HG02852 (cell line): ENCODE data around the gene HSF2BP.
"Not testable (repeated sequence)": the region's sequence is repeated elsewhere in the genome, so short reads cannot be mapped to it uniquely, and the experiment has no call there.

Experiments used
- ATAC-seq: cut with Tn5 transposase; IDR thresholded peaks from one replicate; pipeline ENCODE4 v1.9.1; 2021; ENCODE audit warnings: mild to moderate bottlenecking, moderate library complexity; ENCODE audit not compliant: unreplicated experiment

The HSF2BP gene

GRCh38 chr21:43570195-43570594 is 89.1 kb downstream of the HSF2BP start:
- not testable (repeated sequence) for ATAC-seq

DNA sequence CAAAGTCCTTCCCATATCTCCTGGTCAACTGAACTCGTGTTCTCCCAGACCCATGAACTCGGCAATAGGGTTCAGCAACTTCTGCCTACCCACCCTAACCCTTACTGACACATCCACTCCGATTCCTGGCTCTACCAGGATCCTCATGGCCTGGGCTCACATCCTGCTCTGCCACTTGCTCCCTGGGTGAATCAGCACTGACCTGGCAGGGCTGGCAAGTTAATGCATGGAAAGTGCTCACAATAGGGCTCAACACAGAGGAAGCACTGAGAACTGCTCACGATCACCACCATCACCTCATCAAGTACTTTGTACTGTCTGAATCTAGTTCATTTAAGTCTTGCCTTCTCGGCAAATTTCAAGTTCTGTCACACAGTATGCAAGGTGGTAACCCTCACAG is 96.8 kb downstream of the HSF2BP start:
- ATAC-seq = not testable (repeated sequence)

DNA sequence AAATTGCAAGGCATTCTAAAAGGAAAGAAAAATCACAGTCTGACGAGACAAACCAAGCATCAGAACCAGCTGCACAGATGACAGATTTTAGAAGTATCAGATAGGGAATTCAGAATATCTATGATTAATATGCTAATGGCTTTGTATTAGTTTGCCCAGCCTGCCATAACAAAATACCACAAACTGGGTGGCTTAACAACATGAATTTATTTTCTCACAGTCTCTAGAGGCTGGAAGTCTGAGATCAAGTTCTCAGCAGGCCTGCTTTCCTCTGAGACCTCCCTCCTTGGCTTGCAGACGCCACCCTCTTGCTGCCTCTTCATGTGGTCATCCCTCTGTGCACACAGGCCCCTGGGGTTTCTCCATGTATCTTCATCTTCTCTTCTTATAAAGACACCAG is 118.7 kb downstream of the HSF2BP start:
- not testable (repeated sequence) for ATAC-seq

DNA sequence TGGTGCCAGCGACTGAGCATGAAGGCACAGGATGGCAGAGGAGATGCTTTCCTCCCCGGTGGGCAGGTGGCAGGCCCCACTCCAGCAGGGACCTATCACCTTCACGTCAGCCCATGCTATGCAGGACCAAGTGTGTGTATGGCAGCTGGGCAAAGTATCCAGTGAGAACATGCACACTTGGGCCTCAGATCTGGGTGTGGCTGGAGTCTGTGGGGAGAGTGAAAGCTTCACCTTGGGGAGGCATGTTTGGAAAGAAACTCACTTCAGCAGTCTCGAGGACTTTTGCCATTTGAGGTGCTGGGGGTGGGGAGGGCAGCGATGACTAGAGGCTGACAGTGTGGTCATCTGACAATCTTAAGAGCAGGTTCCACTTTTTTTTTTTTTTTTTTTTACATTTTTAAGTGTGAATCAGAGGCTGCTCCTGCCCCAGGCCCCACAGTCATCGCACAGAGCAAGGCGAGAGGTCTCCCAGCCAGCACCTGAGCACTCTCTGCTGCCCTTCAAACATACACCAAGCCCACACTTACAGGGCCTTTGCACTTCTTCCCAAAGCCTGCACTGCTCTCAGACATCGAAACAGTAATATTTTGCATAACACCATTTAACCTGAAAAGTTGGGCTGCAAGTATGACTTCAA is 136.7 kb downstream of the HSF2BP start:
- ATAC-seq = not testable (repeated sequence)

- ATAC-seq = not testable (repeated sequence)
Measured at GRCh38 chr21:43517701-43518100, 141.6 kb downstream of the HSF2BP start.

DNA sequence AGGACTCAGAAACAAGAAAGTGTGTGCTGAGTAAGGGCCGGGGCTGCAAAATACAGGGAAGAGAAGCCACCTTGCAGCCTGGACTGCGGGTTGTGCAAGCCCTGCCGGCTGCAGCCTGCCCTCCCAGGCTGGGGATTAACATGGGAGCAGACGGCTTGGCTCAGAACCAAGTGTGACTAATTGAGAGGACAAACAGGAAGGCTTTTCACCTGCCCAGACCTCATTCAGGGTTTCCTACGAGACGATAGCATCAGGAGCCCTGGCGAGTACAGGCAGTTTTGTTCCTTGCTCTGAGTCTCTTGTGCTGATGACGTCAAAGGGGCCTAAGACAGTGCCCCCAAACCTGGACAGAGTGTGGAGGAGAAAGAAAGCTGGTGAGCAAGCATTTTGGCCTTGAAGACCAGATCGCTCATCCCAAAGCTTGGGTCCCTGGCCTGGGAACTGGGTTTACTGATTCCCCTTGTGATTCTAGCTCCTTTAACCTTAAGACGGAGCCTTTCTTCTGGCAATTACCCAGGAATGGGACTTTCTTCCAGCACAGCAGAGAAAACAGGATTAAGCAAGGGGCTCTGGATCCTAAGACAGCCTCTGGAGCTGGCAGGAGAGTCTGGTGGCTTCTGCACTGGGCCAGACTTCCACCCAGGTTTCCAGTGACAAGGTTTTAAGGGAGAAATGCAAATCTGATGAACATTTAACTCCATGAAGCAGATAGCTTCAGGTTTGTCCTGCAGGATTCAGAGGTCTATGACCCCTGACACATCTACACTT is 142.2 kb downstream of the HSF2BP start:
- not testable (repeated sequence) for ATAC-seq

GRCh38 chr21:43516295-43516847 is 142.9 kb downstream of the HSF2BP start:
- not testable (repeated sequence) for ATAC-seq

- ATAC-seq = not testable (repeated sequence)
Measured at GRCh38 chr21:43514834-43515233, 144.5 kb downstream of the HSF2BP start.

DNA sequence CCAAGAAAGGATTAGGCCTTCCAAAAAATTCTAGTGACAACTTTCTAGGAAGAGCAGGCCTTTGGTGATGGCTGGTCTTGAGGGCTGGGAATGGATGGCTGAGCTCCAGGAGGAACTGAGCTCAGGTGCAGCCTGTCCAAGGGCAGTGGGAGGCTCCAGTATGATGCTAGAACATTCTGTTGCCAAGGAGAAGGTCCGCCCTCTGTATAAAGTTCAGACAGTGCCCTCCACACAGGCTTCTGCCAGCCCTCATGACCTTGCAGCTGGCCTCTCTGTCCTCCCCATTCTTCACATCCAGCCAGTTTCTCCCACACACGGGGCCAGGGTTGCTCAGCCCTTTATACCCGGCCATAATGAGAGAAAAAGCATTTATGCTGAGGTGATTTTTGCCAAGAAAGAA is 146.3 kb downstream of the HSF2BP start:
- ATAC-seq = not testable (repeated sequence)

DNA sequence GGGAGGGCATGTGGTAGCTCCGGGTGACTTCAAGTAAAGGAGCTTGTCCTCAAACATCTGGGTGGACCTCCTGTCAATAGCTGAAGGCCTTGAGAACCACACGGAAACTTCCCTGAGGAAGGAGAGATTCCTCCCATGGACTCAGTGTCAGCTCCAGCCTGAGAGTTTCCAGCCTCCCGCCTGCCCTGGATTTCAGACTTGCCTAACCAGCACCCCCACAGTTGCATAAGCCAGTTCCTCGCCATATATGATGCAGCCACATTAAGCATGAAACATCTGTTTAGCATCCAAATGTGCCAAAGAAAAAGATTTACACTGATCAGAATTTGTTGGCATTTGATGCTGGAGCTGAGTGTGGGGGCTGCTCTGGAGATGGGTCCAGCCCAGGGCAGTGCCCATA is 148.1 kb downstream of the HSF2BP start:
- ATAC-seq = not testable (repeated sequence)

GRCh38 chr21:43510669-43511068 is 148.6 kb downstream of the HSF2BP start:
- not testable (repeated sequence) for ATAC-seq

- ATAC-seq = not testable (repeated sequence)
Measured at GRCh38 chr21:43503892-43504291, 155.4 kb downstream of the HSF2BP start.

DNA sequence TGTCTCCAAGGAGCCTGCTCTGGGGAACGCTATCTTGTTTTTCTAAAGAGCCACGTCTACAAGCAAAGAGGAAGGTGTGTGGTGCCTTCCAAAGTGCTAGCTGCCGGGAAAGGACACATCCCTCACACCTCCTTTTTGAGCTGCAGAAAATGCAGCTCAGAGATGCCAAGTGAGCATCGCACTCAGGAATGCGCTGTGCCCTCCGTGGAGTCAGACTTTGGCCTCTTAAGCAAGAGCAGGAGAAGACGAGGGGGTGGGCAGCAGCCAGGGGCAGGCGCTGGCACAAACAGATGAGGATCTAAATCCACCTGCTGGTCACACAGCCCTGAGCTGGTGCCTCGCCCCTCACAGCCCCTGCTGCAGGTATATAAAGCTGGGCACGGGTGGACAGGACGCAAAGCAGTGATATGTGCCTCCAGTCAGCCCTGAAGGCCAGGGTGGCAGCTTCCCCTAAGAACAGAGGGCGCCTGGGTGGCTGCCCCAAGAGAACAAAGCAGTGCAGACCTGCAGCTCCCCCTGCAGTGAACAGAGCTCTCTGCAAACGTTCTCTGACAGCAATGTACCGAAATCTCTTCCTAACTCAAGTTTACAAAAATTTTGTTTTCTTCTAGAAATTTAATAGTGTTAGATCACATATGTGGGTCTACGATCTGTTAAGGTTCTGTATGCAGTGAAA is 156.1 kb downstream of the HSF2BP start:
- ATAC-seq = not testable (repeated sequence)

DNA sequence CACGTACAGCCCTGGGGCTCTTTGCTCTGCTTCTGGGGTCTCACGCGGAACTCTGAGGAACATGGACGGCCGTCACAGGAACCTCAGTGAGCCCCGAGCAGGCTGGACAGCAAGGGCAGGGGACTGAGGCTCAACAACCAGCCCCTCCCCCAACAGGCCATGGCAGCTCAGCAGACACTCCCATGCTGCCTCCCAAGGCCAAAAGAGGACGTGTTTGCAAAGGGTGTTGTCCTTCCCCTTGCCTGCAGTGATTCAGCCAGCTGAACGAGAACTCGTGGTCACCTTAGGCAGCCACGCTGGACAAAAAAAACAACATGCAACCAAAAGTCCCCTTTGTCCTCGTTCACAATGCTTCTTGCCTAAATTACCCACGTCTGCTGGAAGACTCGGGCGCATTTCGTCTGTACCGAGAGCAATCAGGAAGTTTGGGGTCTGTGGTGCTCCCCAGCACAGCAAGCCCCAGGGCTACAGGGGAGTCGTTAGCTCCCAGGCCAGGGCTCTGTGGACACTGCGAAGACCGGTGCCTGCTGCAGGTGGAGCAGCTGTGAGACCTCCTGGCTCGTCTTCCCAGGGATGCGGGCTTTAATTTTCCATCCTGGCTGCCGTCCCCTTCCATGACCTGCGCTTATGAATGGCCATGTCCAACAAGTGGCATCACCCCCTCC is 156.7 kb downstream of the HSF2BP start:
- not testable (repeated sequence) for ATAC-seq

DNA sequence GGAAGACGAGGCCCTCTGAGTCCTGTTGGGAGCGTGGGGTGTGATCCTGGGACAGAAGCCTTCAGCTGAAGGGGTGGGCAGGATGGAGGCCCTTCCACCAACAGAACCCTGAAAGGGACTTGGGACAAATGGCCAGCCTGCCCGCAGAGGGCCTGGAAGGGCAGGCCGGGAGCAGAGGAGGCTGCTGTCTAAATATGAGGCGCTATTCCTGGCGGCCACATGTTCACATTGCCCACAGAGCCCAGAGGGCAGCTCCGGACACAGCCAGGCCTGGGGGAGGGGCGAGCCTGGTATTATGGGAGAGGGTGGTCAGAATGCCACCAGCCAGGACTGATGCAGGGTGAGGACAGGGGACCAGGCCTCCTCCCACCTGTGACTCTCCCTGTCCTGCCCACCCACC is 160.4 kb downstream of the HSF2BP start:
- not testable (repeated sequence) for ATAC-seq

DNA sequence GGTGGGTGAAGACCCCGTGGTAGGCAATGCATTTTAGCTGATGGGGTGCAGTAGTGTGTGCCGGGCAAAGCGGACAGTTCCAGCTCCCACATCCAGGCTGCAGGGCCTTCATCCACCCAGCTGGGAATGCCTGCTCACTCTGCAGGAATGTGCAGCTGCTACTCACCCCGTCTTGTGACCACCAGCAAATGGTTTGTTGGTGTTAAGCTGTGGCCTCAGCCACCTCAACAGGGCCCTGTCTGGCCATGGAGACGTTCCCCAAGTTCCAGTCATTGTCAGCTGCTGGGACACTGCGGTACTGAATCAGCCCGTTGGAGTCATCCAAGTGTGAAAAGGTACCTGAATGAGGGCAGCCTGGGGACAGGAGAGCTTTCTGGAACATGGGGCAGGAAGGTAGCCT is 161.2 kb downstream of the HSF2BP start:
- ATAC-seq = not testable (repeated sequence)

GRCh38 chr21:43494279-43495012 is 164.8 kb downstream of the HSF2BP start:
- ATAC-seq = not testable (repeated sequence)

DNA sequence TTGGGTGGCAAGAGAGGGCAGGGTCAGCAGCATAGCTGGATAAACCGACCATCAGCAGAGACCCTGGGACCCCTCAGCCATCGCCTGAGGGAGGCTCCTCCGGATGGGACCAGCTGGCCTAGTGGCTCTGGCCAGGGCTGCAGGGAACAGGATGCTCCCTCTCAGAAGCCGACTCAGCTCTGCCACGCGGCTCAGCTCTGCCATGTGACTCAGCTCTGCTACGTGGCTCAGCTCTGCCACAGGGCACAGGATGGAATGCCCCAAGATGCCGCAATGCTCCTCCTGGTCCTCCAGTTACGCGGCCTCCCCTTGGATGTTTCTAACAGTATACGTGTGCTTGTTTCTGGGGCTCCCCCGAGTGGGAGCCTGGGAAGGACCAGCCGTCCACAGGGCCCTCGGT is 165.8 kb downstream of the HSF2BP start:
- ATAC-seq = not testable (repeated sequence)

DNA sequence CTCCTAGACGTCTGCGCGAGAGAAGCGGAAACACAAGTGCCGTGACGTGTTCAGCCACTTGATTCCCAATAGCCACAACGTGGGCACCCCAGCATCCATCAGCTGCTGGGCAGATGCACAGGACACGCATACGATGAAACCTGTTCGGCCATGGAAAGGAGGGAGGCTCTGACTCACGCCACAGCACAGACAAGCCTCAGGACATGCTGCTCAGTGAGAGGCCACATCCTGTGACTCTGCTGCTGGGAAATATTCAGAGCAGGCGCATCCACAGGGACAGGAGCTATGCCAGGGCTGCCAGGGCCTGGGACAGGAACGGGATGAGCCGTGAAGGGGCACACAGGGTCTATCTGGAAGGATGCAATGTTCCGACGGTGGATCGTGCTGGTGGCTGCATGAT is 171.1 kb downstream of the HSF2BP start:
- ATAC-seq = not testable (repeated sequence)

DNA sequence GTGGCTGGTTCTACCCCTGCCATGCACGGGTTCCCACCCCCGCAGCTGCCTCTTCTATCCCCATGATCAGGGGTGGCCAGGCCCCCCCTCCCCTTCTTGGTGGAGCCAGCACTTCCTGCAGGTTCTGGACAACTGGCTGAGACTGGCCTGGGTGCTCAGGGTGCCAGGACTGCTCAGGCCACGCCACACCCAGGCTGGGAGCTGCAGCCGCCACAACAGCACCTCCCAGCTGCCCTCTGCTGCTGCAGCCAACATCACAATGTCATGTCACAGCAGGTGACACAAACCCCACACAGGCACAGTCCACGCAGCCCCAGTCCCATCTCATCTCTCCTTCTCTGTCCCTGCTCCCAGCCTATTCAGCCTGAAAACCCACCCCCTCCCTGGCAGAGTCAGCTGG is 173.2 kb downstream of the HSF2BP start:
- ATAC-seq = not testable (repeated sequence)
